Measurements from ENCODE around the gene ZNF548.

DNA sequence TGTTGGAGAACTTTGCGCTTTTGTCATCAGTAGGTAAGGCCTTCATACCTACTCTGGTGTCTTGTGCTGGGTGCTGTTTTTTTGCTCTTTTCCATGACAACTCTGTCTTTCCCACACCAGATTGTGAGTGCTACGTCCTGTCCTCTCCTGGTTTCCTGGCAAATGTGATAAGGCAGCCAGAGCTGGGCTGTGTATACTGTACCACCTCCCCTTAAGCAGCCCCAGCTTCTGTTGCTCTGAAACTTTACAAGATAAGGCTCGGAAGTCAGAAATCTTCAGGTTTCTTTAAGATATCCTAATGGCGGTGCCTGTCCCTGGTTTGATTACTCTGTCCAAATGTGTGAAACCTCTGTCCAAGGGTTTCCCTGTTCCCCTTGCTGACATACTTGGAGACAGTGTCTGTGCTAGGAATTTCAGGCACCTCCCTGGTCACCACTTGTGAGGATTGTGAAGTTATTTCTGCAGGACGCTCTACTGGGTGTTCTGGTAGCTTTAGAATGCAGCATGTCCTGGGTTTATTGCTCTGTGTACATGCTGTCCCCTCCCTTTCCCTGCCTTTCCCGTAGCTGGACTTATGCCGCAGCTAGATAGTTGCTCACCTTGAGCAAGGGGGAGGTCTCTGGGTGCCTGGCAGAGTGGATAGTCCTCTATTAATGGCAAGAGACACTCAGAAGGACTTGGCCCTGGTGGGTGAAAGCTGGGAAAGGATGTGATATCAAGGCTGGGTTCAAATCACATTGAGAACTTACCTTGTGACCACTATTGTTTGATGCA, 52.5 kb downstream of the ZNF548 start:
- TF ChIP-seq, protein P1, sequence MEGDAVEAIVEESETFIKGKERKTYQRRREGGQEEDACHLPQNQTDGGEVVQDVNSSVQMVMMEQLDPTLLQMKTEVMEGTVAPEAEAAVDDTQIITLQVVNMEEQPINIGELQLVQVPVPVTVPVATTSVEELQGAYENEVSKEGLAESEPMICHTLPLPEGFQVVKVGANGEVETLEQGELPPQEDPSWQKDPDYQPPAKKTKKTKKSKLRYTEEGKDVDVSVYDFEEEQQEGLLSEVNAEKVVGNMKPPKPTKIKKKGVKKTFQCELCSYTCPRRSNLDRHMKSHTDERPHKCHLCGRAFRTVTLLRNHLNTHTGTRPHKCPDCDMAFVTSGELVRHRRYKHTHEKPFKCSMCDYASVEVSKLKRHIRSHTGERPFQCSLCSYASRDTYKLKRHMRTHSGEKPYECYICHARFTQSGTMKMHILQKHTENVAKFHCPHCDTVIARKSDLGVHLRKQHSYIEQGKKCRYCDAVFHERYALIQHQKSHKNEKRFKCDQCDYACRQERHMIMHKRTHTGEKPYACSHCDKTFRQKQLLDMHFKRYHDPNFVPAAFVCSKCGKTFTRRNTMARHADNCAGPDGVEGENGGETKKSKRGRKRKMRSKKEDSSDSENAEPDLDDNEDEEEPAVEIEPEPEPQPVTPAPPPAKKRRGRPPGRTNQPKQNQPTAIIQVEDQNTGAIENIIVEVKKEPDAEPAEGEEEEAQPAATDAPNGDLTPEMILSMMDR (IDR thresholded peaks at IDR 0.05) = no peak
- TF ChIP-seq POLR2A (IDR thresholded peaks at IDR 0.05) = no peak

Measured in testis (tissue), 2 donors.